Colonic mucosa (tissue), 4 donors: ENCODE measurements around the gene PGAP2. TPM values are rescaled to one million over a fixed set of nuclear protein-coding genes. Genes with fewer than 3 reads are reported as not detected.

Source experiments
- DNase-seq: peaks from one replicate; pipeline ENCODE4 v3.0.0-alpha.2; 2020
- H3K27ac ChIP-seq: fragments of 200-600 bp; one replicate; pipeline ENCODE4 v1.8.0; 2021
- H3K27me3 ChIP-seq: fragments of 200-600 bp; one replicate; pipeline ENCODE4 v1.8.0; 2021
- H3K36me3 ChIP-seq: fragments of 200-600 bp; one replicate; pipeline ENCODE4 v1.8.0; 2021
- H3K4me1 ChIP-seq: fragments of 200-600 bp; one replicate; pipeline ENCODE4 v1.8.0; 2021; ENCODE audit warnings: mild to moderate bottlenecking
- H3K4me3 ChIP-seq: fragments of 200-600 bp; one replicate; pipeline ENCODE4 v1.8.0; 2021
- H3K9ac ChIP-seq, 2 donors: one replicate each; pipeline ENCODE4 v1.7.0; 2013; ENCODE audit warnings: control low read depth in 2 of 2, low read depth in 2 of 2, low read length in 2 of 2
- H3K9me3 ChIP-seq: fragments of 200-600 bp; one replicate; pipeline ENCODE4 v1.8.0; 2021
- intact Hi-C: fragments of 100-400 bp; cut with DNase I; formaldehyde crosslinking; loops from one replicate; pipeline ENCODE4 v1.14.1; 2022
- total RNA-seq, 2 donors: library from RNA; stranded (reverse); fragmentation: NEBNext Ultra II Directional in 1 of 2; extraction: Animal tissue kit (Norgen Biotek cat#: 25700) in 1 of 2; gene quantifications; one replicate each; pipeline ENCODE4 v1.2.1, GENCODE V29; 2021
- TF ChIP-seq, protein P1 (sequence below): fragments of 200-600 bp; IDR thresholded peaks from one replicate; pipeline ENCODE4 v1.8.0; 2022; ENCODE audit warnings: antibody characterized with exemption, mild to moderate bottlenecking
- donor health status: healthy.
- donor health status: DM: no; HTN: no; CAD: no.
- donor health status: DM: no; HTN: no; CAD: no.

Gene PGAP2
- total RNA-seq, 2 donors from 2014 or later = 21.6 to 29.6 TPM

- H3K4me1 ChIP-seq = no peaks in the 10 kb centered on the region
- intact Hi-C loops = no loop called here
- TF ChIP-seq, protein P1, sequence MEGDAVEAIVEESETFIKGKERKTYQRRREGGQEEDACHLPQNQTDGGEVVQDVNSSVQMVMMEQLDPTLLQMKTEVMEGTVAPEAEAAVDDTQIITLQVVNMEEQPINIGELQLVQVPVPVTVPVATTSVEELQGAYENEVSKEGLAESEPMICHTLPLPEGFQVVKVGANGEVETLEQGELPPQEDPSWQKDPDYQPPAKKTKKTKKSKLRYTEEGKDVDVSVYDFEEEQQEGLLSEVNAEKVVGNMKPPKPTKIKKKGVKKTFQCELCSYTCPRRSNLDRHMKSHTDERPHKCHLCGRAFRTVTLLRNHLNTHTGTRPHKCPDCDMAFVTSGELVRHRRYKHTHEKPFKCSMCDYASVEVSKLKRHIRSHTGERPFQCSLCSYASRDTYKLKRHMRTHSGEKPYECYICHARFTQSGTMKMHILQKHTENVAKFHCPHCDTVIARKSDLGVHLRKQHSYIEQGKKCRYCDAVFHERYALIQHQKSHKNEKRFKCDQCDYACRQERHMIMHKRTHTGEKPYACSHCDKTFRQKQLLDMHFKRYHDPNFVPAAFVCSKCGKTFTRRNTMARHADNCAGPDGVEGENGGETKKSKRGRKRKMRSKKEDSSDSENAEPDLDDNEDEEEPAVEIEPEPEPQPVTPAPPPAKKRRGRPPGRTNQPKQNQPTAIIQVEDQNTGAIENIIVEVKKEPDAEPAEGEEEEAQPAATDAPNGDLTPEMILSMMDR = peak; percentile 70
- no peaks in the 10 kb centered on the region for H3K27me3 ChIP-seq
- no peak overlapping the region for H3K4me3 ChIP-seq
- no peaks in the 10 kb centered on the region for H3K36me3 ChIP-seq
- no peaks in the 10 kb centered on the region for H3K9me3 ChIP-seq
- peak; percentile 71 for DNase-seq
- H3K9ac ChIP-seq = no peak overlapping the region
- no peak overlapping the region for H3K27ac ChIP-seq
These were observed 16.5 kb downstream of the PGAP2 start for GRCh38 chr11:3824714-3825472.

GRCh38 chr11:3825473-3826154 lies 17.3 kb downstream of the PGAP2 start:
- no peaks in the 10 kb centered on the region for H3K4me1 ChIP-seq
- H3K27me3 ChIP-seq = no peaks in the 10 kb centered on the region
- intact Hi-C loops = no loop called here
- H3K9me3 ChIP-seq = no peaks in the 10 kb centered on the region
- TF ChIP-seq, protein P1 = no peak
- no peak overlapping the region for H3K9ac ChIP-seq
- no peak for DNase-seq
- H3K4me3 ChIP-seq = no peak overlapping the region
- H3K36me3 ChIP-seq = no peaks in the 10 kb centered on the region
- H3K27ac ChIP-seq = no peak overlapping the region

DNA sequence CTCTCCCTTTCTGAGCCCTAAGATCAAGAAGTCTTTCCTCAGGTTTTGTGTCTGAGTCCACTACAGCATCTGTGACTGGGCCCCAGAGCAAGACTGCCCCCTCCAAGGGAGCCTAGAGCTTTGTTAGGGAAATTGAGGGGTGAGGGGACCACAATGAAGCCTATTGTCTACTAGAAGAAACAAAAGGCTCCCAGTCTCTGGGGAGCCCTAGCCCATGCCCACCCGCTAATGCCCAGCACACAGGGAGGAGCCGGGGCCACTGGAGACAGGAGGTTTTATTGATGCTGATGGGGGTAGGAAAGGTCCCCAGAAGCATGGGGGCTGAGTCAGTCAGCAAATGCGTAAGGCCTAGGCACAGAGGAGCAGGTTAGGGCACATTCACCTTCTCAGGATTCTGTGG lies 18.4 kb downstream of the PGAP2 start:
- intact Hi-C loops = no loop called here
- H3K9ac ChIP-seq = no peak overlapping the region
- H3K36me3 ChIP-seq = no peaks in the 10 kb centered on the region
- no peaks in the 10 kb centered on the region for H3K27me3 ChIP-seq
- TF ChIP-seq, protein P1 = no peak
- DNase-seq = no peak
- H3K4me3 ChIP-seq = no peak overlapping the region
- no peak overlapping the region for H3K27ac ChIP-seq
- H3K4me1 ChIP-seq = no peaks in the 10 kb centered on the region
- H3K9me3 ChIP-seq = no peaks in the 10 kb centered on the region

GRCh38 chr11:3827434-3828186 lies 19.2 kb downstream of the PGAP2 start:
- intact Hi-C loops = no loop called here
- H3K27ac ChIP-seq = no peak overlapping the region
- no peak overlapping the region for H3K9ac ChIP-seq
- TF ChIP-seq, protein P1 = no peak
- H3K4me1 ChIP-seq = peaks cover 3% of the 10 kb centered on the region
- DNase-seq = no peak
- H3K9me3 ChIP-seq = no peaks in the 10 kb centered on the region
- H3K4me3 ChIP-seq = no peak overlapping the region
- no peaks in the 10 kb centered on the region for H3K27me3 ChIP-seq
- H3K36me3 ChIP-seq = no peaks in the 10 kb centered on the region

DNA sequence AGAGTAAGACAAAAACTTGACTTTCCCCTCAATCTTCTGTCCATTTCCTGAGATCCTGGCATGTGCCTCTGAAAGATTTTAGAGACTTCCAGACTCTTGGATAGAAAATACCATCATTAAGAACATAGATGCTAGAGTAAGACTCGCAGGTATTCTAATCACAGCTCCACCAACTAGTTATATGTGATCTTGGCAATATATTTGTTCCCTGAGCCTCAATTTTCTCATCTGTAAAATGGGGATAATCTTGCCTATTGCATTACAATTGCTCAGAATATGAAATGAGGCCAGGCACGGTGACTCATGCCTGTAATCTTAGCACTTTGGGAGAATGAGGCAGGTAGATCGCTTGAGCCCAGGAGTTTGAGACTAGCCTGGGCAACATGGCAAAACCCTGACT lies 21.7 kb downstream of the PGAP2 start:
- intact Hi-C loops = no loop called here
- Histone ChIP-seq H3K4me3 (no peak overlapping the region), H3K27me3 (no peaks in the 10 kb centered on the region), H3K36me3 (no peaks in the 10 kb centered on the region), H3K9me3 (no peaks in the 10 kb centered on the region), H3K27ac (no peak overlapping the region), H3K4me1 (peaks cover 12% of the 10 kb centered on the region), H3K9ac (no peak overlapping the region)
- TF ChIP-seq, protein P1 = no peak
- no peak for DNase-seq
